ENCODE data around the gene VPS33A.

DNA sequence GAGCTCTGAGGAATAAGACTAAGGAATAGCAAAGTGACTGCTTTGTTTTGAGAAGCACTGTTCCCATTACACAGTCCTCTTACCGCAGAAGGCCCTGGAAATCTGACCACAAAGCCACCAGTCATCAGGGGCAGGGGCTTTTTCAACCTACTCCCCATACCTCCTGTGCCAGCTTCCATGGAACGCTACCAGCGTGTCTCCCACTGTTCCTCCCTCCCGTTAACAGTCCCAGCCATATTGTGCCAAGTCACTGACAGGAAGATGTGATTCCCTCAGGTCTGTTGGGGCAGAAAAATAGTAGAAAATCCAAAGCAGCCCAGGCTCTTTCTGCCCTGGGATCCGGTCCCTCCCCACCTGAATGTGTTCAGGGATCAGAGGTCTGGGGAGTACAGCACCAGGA lies 46.6 kb upstream of the VPS33A start:
- TF ChIP-seq, protein P1, sequence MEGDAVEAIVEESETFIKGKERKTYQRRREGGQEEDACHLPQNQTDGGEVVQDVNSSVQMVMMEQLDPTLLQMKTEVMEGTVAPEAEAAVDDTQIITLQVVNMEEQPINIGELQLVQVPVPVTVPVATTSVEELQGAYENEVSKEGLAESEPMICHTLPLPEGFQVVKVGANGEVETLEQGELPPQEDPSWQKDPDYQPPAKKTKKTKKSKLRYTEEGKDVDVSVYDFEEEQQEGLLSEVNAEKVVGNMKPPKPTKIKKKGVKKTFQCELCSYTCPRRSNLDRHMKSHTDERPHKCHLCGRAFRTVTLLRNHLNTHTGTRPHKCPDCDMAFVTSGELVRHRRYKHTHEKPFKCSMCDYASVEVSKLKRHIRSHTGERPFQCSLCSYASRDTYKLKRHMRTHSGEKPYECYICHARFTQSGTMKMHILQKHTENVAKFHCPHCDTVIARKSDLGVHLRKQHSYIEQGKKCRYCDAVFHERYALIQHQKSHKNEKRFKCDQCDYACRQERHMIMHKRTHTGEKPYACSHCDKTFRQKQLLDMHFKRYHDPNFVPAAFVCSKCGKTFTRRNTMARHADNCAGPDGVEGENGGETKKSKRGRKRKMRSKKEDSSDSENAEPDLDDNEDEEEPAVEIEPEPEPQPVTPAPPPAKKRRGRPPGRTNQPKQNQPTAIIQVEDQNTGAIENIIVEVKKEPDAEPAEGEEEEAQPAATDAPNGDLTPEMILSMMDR (IDR thresholded peaks at IDR 0.05; ENCODE audit: control extremely low read depth in 1 of 3, insufficient read depth in 1 of 3, low read depth in 1 of 3, low read length in 3 of 3), result no peak
- TF ChIP-seq TAF1 (IDR thresholded peaks at IDR 0.05; ENCODE audit: low read depth, low read length) (no peak), BRCA1 (IDR thresholded peaks at IDR 0.05; ENCODE audit: low read depth, low read length) (no peak), CEBPB (IDR thresholded peaks at IDR 0.05; ENCODE audit: low read depth, low read length) (no peak), POLR2A (IDR thresholded peaks at IDR 0.05; ENCODE audit: control extremely low read depth in 1 of 2, low read depth in 2 of 2, low read length in 2 of 2) (no peak), ZNF274 (IDR thresholded peaks at IDR 0.05; ENCODE audit: borderline replicate concordance, extremely low read depth, low read length) (no peak), CBX5 (IDR thresholded peaks at IDR 0.05; ENCODE audit: low read depth, low read length) (no peak), JUN (IDR thresholded peaks at IDR 0.05; ENCODE audit: low read depth, low read length) (no peak), CREB1 (IDR thresholded peaks at IDR 0.05) (no peak)
- TF ChIP-seq, protein P2, sequence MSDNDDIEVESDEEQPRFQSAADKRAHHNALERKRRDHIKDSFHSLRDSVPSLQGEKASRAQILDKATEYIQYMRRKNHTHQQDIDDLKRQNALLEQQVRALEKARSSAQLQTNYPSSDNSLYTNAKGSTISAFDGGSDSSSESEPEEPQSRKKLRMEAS (IDR thresholded peaks at IDR 0.05), result no peak
